Right lobe of liver (tissue), 4 donors: Measurements from ENCODE around the gene UTP25.

Experiments used
- POLR2A ChIP-seq: fragments of 450-650 bp; IDR thresholded peaks from one replicate; pipeline ENCODE4 v1.6.1; 2017; ENCODE audit warnings: antibody characterized with exemption, mild to moderate bottlenecking
- TF ChIP-seq, protein P1 (sequence below), 4 donors: fragments of 200-600 bp in 3 of 4; fragments of 450-650 bp in 1 of 4; IDR thresholded peaks; one replicate each; pipeline versions ENCODE4 v1.5.1 to v1.8.0; 2016 to 2022; ENCODE audit warnings: antibody characterized with exemption in 4 of 4, mild to moderate bottlenecking in 2 of 4
- donor health status: DM: no; HTN: no; CAD: no.
- donor health status: DM: no; HTN: no; CAD: no.
- donor health status: DM: no; HTN: yes; CAD: no.

GRCh38 chr1:209815490-209815889 is 12.3 kb upstream of the UTP25 start:
- TF ChIP-seq POLR2A: no peak
- TF ChIP-seq, protein P1, sequence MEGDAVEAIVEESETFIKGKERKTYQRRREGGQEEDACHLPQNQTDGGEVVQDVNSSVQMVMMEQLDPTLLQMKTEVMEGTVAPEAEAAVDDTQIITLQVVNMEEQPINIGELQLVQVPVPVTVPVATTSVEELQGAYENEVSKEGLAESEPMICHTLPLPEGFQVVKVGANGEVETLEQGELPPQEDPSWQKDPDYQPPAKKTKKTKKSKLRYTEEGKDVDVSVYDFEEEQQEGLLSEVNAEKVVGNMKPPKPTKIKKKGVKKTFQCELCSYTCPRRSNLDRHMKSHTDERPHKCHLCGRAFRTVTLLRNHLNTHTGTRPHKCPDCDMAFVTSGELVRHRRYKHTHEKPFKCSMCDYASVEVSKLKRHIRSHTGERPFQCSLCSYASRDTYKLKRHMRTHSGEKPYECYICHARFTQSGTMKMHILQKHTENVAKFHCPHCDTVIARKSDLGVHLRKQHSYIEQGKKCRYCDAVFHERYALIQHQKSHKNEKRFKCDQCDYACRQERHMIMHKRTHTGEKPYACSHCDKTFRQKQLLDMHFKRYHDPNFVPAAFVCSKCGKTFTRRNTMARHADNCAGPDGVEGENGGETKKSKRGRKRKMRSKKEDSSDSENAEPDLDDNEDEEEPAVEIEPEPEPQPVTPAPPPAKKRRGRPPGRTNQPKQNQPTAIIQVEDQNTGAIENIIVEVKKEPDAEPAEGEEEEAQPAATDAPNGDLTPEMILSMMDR (IDR thresholded peaks at IDR 0.05): no peak
